ENCODE measurements around the gene MGAT5.
A peak's percentile ranks its signal among the peaks of the same experiment; 100 is the strongest.

The MGAT5 gene

DNA sequence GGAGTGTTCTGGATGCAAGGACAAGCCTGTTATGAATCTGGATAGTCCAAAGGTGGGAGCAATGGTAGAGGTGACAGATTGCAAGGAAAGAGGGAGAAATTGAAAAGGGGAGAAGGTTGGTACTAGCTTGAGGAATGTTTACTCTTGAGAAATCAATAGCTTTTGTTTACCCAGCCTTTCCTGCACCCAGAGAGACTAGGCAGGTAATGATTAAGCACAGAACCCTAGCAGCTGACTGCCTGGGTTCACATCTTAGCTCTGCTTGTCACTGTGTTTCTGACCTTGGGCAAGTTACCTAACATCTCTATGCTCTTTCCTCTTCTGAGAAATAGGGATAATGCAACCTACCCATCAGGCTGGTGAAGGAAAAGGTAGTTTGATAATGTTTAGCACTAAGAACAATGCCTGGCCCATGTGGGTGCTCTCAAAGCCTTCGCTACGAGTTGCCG is 178.6 kb downstream of the MGAT5 start:
- DNase-seq: no peak

DNA sequence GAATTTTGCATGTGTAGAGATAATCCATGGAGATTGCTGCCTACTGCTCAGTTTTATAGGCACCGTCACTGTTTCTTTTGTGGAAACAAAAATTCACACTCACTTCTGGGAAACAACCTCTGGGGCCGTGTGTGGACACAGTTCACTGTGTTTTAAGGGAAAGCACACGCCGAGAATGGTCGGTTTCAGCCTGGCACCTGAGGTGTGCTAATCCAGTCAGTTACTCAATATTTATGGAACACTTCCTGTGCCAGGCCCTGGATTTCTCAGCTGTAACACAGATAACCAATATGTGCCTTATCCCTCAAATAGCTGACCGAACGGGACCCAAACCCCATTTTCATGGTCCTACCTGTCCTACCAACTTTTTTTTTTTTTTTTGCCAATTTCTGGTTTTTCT is 179.6 kb downstream of the MGAT5 start:
- no peak for DNase-seq

DNA sequence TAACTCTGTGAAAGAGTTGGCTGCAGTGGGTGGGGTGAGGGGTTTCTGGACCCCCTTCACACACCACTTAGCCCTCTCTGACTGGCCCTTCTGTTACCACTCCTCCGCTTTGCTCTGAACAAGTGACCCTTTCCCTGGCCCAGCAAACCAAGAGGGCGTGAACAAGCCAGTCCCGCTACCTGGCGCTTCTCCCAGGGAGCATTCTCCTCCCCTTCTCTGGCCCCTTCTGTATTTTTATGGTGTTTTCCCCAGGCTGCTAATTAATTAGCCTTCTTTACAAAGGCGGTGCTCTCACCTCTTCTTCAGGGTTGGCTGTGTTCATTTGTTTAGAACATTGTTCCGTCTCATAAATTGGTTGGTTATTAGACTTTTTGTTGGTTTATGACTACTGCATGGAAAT is 180.1 kb downstream of the MGAT5 start:
- no peak for DNase-seq

DNA sequence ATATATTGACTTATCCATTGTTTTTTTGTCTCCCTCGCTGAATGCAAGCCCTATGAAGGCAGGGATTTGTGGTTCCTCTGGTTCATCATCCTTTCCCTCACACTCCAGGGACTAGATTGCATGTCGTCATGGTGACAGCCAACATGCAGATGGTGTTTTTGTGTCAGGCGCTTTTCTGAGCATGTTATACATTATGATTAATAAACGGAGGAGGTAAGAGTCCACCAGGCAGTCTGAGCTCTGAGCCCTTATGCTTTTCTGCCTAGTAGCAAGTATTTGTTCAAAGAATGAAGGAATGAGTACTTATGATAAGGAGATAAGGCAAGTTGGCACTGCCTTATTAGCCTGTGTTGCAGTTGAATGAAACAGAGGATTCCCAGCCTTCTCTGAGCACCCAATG is 181.6 kb downstream of the MGAT5 start:
- no peak for DNase-seq

DNA sequence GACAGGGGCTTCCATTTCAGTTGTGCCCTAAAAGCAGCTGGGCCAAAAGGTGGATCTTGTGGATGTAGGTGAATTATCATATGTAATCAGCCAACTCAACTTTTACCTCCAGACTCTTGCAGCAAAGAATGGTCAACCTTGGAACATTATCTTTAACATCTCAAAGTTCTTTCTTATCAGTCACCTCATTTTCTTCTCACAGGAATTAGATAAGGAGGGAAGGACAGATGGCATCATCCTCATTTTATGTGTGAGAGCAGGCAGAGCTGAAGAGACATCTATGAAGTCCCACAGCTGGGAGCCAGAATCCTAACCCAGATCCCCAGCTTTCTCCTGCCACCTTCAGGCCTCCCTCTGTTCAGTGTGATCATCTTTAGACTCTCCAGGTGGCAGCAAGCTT is 182.1 kb downstream of the MGAT5 start:
- no peak for DNase-seq

DNA sequence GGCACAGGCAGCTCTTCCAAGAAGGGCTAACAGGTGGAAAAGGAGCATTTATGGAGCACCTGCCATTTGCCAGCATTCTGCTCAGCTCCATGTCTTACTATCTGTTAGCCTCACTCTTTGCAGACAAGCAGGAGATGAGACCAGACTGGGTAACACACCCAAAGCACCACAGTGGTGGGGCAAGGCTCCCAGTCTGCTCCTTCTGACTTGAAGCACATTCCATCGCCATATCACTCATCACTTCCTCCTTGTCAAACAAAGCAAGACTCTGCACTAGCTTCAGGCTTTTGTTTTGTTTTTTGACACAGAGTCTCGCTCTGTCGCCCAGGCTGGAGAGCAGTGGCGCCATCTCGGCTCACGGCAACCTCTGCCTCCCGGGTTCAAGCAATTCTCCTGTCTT is 182.8 kb downstream of the MGAT5 start:
- DNase-seq: no peak

DNA sequence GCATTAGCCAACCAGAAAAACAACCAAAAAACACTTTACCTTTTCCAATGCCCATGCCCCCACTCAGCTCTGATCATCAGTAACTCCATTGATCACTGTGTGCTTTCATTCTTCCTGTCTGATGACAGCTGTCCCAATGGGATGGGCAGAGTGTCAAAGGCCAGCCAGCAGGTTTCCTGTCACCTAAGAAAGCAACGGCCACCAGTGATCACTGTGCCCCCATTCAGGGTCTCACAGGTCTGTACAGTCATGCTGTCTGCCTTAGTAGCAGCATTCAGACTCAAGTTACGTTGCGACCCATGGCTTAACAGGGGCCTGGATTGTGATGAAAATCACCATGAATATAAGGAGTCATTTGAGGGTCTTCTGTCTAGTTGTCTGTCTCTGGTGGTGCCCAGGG is 184.5 kb downstream of the MGAT5 start:
- DNase-seq: no peak

DNA sequence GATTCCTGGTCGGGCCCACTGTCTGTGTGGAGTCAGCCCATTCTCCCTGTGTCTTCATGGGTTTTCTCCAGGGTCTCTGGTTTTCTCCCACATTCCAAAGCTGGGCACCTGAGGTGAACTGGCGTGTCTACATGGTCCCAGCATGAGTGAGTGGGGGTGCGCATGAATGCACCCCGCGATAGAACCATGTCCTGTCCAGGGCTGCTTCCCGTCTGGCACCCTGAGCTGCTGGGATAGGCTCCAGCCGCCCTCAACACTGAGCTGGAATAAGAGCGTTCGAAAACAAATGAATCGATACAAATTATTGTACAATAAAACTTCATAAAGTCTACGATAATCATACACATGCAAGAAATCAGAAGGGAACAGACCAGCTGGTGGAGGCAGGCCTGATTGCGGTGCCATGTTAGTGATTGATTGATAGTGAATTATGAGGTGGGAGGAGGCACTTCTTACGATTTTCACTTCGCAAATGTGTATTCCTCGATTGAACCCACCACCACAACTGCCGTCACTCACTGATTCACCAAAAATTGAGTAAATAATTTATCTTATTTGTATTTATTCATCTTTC is 186.6 kb downstream of the MGAT5 start:
- DNase-seq: no peak

DNA sequence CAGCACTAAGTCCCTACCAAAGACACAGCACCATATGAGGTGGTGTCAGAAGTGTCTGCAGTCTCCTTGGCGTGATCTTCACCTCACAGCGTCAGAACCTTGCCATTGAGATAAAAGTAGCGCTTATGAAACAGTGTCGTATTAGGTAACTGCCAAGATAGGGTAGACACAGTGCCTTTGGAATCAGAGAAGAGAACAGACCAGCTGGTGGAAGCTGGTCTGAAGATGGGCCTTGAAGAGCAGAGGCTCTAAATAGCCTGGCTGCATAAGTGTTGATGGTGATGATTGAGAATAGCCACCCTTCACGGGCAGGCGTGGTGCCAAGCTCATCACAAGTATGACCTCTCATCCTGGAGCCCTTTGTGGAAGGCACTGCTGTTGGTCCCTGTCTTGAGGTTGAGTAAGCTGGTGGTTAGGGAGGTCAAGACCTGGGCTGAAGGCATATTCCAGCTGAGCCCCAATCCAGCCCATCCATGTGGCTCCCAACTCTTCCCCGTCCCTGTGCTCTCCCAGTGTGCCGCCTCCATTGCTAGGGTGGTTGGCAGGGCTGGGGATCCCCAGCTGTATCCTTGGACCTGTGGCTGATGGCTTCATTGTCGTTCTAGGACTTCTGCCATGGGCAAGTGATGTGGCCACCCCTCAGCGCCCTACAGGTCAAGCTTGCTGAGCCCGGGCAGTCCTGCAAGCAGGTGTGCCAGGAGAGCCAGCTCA is 187.4 kb downstream of the MGAT5 start:
- no peak for DNase-seq

DNA sequence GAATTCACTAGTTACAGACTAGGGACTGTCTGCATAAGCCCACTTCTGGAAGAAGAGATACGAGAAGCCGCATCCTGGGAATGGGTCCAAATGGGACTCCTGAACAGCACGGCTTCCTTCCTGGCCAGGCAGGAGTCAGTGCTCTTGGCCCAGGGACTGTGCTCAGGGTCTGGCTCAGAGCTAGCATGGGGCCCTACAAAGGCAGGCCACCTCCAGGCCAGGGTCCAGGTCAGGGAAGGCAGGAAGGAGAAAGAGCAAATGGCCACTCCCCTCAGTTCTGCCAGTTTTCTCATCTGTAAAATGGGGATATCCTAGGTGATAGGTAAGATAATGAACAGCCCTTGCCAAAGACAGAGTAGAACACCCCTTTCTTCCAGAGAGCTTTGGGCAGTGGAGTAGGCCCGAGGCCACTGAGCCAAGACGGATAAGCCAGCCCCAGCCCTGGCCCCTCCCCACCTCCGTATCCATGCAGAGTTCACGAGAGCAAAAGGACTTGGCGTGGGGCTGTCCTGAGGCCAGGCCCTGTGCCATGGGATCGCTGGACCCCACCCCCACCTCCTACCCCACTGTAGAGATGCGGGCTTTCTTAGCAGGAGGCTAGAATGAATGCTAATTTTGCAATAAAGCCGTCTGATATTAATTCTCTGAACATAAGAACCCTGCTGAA is 190.1 kb downstream of the MGAT5 start:
- no peak for DNase-seq

DNA sequence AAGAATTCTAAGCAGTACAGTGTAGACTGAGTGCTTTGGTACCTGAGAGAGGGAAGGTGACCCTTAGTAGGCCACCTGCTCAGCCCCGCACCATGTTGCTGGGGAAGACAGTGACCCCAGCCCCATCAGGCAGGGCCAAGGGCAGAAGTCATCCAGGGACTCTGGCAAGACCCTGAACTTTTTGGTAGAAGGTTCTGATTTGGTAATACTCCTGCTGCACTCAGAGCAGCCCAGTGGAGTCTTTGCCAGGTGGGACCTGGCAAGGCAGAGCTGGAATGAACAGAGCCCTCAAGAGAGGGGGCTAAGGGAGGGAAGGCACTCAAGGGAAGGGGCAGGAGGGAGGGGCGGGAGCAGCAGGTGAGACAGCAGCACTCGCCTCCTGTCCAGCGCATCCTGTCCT is 191.2 kb downstream of the MGAT5 start:
- no peak for DNase-seq

DNA sequence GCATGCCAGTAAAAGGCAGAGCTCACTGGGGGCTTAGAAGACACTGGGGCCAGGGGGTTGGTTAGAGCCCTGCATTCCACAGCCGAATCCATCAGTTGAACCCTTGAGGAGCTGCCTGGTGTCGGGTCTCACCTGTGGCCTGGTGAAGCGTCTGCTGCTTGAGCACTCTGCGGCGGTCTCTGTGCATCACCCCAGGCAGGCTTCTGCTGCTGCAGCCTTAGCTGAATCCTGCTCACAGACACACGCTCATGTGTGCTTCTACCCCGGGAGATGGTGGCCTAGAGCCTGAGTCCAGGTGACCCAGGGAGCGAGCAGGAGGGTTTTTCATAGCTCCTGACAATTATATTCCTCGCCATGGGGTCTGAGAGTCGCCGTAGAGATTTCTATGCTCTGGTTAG is 192.1 kb downstream of the MGAT5 start:
- DNase-seq: no peak

DNA sequence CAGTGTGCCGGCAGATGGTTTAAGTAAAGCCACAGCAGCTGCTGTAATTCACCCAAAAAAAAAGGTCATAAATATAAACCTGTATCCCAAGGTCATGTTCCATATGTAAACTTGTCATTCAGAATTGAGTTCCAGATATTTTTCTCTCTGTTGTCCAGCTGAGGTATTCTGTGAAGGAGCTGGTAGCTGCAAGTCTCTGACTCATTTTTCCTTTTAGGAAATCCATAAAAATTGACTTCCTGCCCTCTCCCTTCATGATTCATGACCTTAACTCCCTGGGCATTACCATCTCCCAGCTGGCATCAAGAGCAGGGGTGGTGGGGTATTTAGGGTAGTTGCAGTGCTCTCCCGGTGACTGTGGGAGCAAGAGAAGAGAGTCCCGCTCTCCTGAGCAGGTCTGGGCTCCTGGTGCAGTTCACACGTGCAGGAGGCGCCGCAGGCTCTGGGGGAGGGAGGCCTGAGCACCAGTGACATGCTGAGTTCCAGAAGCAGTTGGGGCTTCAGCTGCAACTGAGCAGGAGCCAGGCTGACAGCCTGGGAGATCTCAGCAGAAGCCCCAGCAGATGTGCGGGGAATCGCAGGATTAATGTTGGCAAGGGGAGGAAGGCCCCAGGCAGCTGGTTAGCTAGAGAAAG is 192.6 kb downstream of the MGAT5 start:
- DNase-seq: peak; percentile 75

DNA sequence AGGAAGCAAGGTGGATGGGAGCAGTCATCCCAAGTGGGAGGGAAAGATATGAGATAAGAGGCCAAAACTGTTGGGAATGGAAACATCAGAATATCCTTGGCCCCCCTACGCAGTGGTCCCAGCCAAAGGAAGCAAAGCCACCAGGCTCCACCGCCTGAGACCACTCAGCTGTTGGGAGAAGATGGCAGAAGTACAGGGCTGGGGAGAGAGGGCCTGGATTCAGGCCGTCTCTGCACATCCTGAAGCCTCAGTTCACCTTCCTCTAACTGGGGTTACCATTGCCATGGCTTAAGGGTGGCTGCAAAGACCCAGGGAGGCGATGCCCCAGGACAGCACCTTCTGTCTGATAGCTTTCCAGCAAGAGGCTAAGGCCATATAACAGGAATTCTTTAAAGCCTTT is 193.8 kb downstream of the MGAT5 start:
- DNase-seq: no peak

DNA sequence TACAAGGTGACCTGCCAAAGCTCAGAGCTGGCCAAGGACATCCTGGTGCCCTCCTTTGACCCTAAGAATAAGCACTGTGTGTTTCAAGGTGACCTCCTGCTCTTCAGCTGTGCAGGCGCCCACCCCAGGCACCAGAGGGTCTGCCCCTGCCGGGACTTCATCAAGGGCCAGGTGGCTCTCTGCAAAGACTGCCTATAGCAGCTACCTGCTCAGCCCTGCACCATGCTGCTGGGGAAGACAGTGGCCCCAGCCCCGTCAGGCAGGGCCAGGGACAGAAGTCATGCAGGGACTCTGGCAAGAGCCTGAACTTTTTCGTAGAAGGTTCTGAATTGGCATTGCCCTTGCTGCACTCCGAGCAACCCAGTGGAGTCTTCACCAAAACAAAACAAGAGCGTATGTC is 194.8 kb downstream of the MGAT5 start:
- DNase-seq: no peak

DNA sequence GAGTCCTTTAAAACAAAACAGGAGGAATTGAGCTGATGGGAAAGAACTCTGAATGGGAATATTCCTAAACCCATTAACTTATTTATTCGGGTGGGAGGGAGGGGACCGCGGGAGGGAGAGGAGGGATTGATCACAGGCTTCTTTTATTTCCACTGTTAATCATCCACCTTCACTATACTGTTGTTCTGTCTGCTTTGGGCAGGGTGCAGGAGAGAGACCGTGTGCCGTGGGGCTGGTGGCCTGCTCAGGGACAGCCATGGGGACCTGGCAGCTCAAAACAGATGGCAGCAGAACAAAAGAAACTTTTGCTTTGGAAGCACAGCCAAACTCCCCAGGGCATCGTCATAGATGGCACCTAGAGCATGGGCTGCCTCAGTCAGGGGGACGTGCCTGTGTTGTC is 195.3 kb downstream of the MGAT5 start:
- DNase-seq: no peak

DNA sequence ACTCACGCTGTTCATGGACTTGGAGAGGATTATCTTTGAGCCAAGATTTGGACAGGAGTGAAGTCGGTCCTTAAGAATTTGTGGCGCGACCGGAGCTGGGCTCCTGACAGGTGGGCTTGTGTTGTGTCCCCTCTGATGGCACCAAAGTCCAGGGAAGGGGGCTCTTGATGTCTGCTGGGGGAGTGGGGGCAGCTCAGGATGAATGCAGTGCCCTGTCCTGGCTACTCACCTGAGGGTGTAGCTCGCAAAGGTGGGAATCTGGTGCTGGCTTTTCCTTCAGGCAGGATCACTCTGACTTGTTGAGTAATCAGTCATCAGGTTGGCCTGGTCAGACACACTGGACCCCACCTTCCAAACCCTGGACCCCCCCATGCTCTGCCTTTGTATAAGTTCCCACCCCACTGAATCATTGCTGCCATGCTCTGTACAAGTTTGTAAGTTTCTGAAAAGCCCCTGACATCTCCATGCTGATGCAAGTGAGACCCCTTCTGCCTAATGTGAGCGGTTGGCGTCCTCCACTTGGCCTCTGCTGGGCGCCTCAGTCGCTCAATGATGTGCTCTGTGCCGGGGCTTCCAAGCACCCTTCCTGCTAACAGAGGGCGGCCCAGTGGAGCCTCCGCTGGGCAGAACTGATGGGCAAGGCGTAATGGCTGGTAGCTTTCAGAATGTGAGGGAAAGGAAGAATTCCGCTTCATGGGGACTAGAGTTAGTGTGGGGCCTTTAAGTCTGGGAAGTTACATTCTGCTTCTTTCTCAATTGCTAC is 196.1 kb downstream of the MGAT5 start:
- DNase-seq: no peak

DNA sequence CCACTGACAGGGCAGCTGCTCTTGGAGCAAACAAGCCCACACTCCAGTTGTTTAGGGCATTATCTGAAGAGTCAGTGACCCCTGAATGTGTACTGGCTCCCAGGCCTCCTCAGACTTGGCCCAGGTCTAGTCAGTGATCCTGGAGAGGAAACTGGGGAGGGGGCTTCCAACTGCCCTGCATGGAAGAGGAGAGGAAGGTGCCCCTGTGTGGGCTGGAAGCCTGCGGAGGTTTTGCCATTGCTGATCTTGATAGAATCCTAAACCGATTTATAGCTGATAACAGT is 197.4 kb downstream of the MGAT5 start:
- DNase-seq: no peak

DNA sequence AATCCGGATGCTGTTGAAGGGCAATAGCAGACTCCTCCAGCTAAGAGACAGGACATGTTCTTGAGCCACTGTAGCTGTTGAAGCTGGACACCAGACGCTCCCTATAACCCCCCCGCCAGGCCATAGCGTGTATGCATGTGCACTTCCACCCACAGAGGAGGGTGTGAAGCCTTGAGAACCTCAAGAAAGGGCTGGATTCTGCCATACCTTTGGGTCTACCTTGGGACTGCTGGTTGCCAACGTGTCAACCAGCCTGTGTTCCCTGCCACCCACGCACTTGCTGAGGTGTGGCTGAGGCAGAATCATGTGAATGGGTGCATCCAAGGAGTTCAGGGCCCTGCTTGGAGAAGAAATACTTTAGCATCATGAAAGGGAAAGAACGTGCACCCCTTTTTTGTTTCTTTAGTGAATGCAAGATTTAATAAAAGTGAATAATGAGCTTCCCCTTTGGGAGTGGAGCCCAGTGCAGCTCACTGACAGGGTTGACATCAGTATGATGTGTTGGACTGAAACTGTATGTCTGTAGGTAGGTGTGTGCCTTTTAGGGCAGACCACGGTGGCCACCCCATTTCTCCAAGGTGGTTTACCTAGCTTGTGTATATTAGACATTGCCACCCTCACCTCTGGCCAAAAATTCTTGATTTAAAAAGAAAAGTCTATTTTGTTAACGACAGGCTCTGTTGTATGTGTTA is 198.3 kb downstream of the MGAT5 start:
- no peak for DNase-seq

DNA sequence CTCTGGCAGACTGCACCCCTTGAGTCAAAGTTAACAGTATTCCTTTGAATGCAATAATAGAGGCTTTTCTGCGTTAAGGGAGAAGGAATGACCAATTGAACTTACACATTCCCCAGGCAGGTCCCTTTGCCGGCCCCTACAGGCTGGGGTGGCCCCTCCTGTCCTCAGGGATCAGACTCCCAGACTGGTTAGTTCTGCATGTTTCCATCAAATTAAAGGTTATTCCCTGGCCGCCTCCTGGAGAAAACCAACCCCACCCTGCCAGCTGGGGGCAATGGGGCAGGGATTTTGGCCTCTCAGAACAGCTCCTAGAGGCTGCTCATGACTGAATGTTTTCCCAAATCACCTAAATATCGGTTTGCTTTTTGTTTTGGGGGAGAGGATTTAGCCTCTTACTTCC is 199.6 kb downstream of the MGAT5 start:
- no peak for DNase-seq

DNA sequence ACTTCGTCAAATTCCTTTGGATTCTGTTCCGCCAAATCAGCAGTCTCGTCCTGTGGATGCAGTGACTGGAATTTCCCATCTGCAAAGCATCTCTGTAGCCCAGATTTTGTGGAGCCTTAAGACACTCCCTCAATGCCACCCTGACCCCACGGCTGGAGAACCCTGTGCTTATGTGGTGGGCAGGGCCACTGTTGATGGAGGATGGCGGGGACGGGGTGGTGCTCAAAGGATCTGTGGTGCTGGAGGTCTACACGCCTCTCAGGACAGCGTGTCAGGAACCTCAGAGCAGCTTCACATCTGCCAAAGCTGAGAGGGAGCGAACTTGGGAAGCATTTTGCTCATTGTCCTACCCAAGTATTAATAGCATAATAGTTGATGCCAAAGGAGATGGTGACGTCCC is 200.1 kb downstream of the MGAT5 start:
- DNase-seq: no peak

DNA sequence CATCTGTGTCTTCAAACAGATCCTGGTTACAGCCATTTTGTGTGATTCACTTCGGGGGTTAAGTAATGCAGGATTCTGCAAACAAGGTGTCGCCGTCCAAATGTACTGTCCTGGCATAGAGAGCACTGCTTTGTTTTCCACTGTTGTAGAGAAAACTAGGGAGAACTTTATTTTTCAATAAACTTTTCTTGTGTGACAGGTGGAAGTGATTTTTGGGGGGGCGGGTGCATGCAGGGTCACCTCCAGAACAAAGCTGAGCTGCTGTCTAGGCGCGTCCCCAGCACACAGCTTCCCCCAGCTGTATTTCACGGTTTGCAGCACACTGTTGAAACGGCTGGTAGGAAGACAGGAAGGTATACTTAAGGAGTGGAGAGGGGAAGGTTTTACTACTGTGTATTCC is 200.6 kb downstream of the MGAT5 start:
- no peak for DNase-seq

DNA sequence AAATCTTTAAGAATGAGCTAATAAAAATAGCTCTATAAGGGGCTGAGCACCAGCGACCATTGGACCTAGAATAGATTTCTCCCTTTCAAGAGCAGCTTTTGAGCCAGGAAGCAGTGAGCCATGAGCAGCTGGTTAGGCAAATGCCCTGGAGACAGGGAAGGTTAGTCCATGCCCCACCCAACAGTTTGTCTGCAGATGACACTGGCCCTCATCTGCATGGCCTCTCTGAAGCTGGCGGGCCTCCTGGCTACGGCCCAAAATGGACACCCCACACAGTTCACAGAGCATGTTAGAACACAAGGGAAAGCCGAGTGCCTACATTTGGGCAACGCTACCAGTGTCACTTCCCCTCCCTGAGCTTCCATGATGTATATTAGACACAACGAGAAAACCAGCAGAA is 201.1 kb downstream of the MGAT5 start:
- DNase-seq: no peak

All from NCI-H524 treated with DMSO at 0.1 percent for 48 hours (cell line).